SK-N-SH treated with all-trans-retinoic acid at 6 μM for 48 hours (cell line): ENCODE measurements around the gene OCLN.

ENCODE experiments used
- ATAC-seq: fragments of 200-7000 bp; cut with Tn5 transposase; 3 replicates; pipeline ENCODE4 v1.9.1; 2020; ENCODE audit warnings: mild to moderate bottlenecking, moderate library complexity
- ARNTL ChIP-seq: fragments of 450-650 bp; formaldehyde crosslinking; IDR thresholded peaks from 2 replicates; pipeline ENCODE4 v1.5.0; 2020; ENCODE audit warnings: low read depth, mild to moderate bottlenecking, moderate library complexity, borderline replicate concordance
- BACH2 ChIP-seq: fragments of 250-450 bp; sonication (Bioruptor Pico); IDR thresholded peaks from 2 replicates; pipeline ENCODE4 v1.9.0; 2021; ENCODE audit warnings: mild to moderate bottlenecking, borderline replicate concordance
- ESRRG ChIP-seq: fragments of 250-450 bp; sonication (Bioruptor Pico); IDR thresholded peaks from 2 replicates; pipeline ENCODE4 v1.6.1; 2021; ENCODE audit warnings: mild to moderate bottlenecking
- GLIS3 ChIP-seq: fragments of 250-450 bp; sonication (Bioruptor Pico); IDR thresholded peaks from 2 replicates; pipeline ENCODE4 v1.5.0; 2020; ENCODE audit warnings: mild to moderate bottlenecking, moderate library complexity
- ISL1 ChIP-seq: fragments of 250-450 bp; sonication (Bioruptor Pico); IDR thresholded peaks from 2 replicates; pipeline ENCODE4 v2.1.2; 2022; ENCODE audit warnings: mild to moderate bottlenecking, moderate library complexity
- OSR1 ChIP-seq: fragments of 250-450 bp; sonication (Bioruptor Pico); IDR thresholded peaks from 2 replicates; pipeline ENCODE4 v1.8.0; 2022; ENCODE audit warnings: moderate library complexity, mild to moderate bottlenecking, inconsistent platforms
- RARB ChIP-seq: fragments of 250-450 bp; sonication (Bioruptor Pico); IDR thresholded peaks from 2 replicates; pipeline ENCODE4 v1.8.0; 2021; ENCODE audit warnings: mild to moderate bottlenecking, moderate library complexity
- SNAI2 ChIP-seq: fragments of 250-450 bp; sonication (Bioruptor Pico); IDR thresholded peaks from 2 replicates; pipeline ENCODE4 v1.5.0; 2020; ENCODE audit warnings: mild to moderate bottlenecking, moderate library complexity
- TCF4 ChIP-seq: fragments of 250-450 bp; sonication (Bioruptor Pico); IDR thresholded peaks from 2 replicates; pipeline ENCODE4 v1.8.0; 2021; ENCODE audit warnings: mild to moderate bottlenecking, moderate library complexity, borderline replicate concordance
- TOX ChIP-seq: fragments of 250-450 bp; sonication (Bioruptor Pico); IDR thresholded peaks from 2 replicates; pipeline ENCODE4 v1.8.0; 2021; ENCODE audit warnings: mild to moderate bottlenecking, moderate library complexity, borderline replicate concordance
- ZC3H10 ChIP-seq: fragments of 250-450 bp; sonication (Bioruptor Pico); IDR thresholded peaks from 2 replicates; pipeline ENCODE4 v1.5.1; 2021; ENCODE audit warnings: mild to moderate bottlenecking, moderate library complexity
- ZFP3 ChIP-seq: fragments of 250-450 bp; sonication (Bioruptor Pico); IDR thresholded peaks from 2 replicates; pipeline ENCODE4 v1.5.0; 2020; ENCODE audit warnings: mild to moderate bottlenecking, moderate library complexity
- ZFP30 ChIP-seq: fragments of 450-650 bp; formaldehyde crosslinking; IDR thresholded peaks from 2 replicates; pipeline ENCODE4 v1.5.0; 2022; ENCODE audit warnings: mild to moderate bottlenecking, moderate library complexity
- ZNF565 ChIP-seq: fragments of 450-650 bp; formaldehyde crosslinking; conservative IDR thresholded peaks from 2 replicates; pipeline ENCODE4 v1.5.0; 2020; ENCODE audit warnings: low read depth, mild to moderate bottlenecking, moderate library complexity
- ZNF70 ChIP-seq: fragments of 450-650 bp; formaldehyde crosslinking; IDR thresholded peaks from 2 replicates; pipeline ENCODE4 v1.5.0; 2020; ENCODE audit warnings: mild to moderate bottlenecking, moderate library complexity
- ZNF8 ChIP-seq: fragments of 450-650 bp; formaldehyde crosslinking; IDR thresholded peaks from 2 replicates; pipeline ENCODE4 v1.5.0; 2020; ENCODE audit warnings: mild to moderate bottlenecking, moderate library complexity
- TF ChIP-seq, protein P1 (sequence below): fragments of 250-450 bp; sonication (Bioruptor Pico); IDR thresholded peaks from 2 replicates; pipeline ENCODE4 v1.5.1; 2020; ENCODE audit warnings: low read depth, mild to moderate bottlenecking, moderate library complexity
- TF ChIP-seq, protein P2 (sequence below): fragments of 250-450 bp; sonication (Bioruptor Pico); IDR thresholded peaks from 2 replicates; pipeline ENCODE4 v1.5.0; 2020; ENCODE audit warnings: mild to moderate bottlenecking, moderate library complexity
- TF ChIP-seq, protein P3 (sequence below): fragments of 250-450 bp; sonication (Bioruptor Pico); IDR thresholded peaks from 2 replicates; pipeline ENCODE4 v1.5.1; 2021; ENCODE audit warnings: mild to moderate bottlenecking, moderate library complexity
- TF ChIP-seq, protein P4 (sequence below): fragments of 250-450 bp; sonication (Bioruptor Pico); IDR thresholded peaks from 2 replicates; pipeline ENCODE4 v1.8.0; 2021; ENCODE audit warnings: low read depth, mild to moderate bottlenecking, moderate library complexity, borderline replicate concordance

The OCLN gene

DNA sequence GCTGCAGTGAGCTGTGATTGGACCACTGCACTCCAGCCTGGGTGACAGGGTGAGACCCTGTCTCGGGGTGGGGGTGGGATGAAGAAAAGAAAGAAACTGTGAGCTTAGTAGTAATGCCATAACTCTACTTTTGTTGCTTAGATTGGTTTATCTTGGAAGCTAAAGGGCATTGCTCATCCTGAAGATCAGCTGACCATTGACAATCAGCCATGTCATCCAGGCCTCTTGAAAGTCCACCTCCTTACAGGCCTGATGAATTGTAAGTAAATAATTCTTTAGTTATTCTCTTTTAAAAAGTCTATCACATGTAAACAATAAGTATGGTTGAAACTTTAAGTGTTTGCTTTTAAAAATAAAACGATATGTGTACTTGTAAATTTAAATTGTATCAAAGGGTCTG is 11.4 kb downstream of the OCLN start:
- TF ChIP-seq, protein P1, sequence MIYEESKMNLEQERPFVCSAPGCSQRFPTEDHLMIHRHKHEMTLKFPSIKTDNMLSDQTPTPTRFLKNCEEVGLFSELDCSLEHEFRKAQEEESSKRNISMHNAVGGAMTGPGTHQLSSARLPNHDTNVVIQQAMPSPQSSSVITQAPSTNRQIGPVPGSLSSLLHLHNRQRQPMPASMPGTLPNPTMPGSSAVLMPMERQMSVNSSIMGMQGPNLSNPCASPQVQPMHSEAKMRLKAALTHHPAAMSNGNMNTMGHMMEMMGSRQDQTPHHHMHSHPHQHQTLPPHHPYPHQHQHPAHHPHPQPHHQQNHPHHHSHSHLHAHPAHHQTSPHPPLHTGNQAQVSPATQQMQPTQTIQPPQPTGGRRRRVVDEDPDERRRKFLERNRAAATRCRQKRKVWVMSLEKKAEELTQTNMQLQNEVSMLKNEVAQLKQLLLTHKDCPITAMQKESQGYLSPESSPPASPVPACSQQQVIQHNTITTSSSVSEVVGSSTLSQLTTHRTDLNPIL (CRISPR knock-in tag) = no peak
- TF ChIP-seq, protein P2, sequence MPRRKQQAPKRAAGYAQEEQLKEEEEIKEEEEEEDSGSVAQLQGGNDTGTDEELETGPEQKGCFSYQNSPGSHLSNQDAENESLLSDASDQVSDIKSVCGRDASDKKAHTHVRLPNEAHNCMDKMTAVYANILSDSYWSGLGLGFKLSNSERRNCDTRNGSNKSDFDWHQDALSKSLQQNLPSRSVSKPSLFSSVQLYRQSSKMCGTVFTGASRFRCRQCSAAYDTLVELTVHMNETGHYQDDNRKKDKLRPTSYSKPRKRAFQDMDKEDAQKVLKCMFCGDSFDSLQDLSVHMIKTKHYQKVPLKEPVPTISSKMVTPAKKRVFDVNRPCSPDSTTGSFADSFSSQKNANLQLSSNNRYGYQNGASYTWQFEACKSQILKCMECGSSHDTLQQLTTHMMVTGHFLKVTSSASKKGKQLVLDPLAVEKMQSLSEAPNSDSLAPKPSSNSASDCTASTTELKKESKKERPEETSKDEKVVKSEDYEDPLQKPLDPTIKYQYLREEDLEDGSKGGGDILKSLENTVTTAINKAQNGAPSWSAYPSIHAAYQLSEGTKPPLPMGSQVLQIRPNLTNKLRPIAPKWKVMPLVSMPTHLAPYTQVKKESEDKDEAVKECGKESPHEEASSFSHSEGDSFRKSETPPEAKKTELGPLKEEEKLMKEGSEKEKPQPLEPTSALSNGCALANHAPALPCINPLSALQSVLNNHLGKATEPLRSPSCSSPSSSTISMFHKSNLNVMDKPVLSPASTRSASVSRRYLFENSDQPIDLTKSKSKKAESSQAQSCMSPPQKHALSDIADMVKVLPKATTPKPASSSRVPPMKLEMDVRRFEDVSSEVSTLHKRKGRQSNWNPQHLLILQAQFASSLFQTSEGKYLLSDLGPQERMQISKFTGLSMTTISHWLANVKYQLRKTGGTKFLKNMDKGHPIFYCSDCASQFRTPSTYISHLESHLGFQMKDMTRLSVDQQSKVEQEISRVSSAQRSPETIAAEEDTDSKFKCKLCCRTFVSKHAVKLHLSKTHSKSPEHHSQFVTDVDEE (CRISPR knock-in tag) = no peak
- no peak for TF ChIP-seq ZFP30
- TF ChIP-seq ZNF565 (CRISPR knock-in tag) = no peak
- no peak for TF ChIP-seq GLIS3 (CRISPR knock-in tag)
- no peak for TF ChIP-seq ARNTL (CRISPR knock-in tag)
- TF ChIP-seq OSR1 (CRISPR knock-in tag) = no peak
- TF ChIP-seq ISL1 (CRISPR knock-in tag) = no peak
- TF ChIP-seq, protein P3, sequence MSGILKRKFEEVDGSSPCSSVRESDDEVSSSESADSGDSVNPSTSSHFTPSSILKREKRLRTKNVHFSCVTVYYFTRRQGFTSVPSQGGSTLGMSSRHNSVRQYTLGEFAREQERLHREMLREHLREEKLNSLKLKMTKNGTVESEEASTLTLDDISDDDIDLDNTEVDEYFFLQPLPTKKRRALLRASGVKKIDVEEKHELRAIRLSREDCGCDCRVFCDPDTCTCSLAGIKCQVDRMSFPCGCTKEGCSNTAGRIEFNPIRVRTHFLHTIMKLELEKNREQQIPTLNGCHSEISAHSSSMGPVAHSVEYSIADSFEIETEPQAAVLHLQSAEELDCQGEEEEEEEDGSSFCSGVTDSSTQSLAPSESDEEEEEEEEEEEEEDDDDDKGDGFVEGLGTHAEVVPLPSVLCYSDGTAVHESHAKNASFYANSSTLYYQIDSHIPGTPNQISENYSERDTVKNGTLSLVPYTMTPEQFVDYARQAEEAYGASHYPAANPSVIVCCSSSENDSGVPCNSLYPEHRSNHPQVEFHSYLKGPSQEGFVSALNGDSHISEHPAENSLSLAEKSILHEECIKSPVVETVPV (CRISPR knock-in tag) = no peak
- TF ChIP-seq ZNF8 (CRISPR knock-in tag) = no peak
- no peak for ATAC-seq

DNA sequence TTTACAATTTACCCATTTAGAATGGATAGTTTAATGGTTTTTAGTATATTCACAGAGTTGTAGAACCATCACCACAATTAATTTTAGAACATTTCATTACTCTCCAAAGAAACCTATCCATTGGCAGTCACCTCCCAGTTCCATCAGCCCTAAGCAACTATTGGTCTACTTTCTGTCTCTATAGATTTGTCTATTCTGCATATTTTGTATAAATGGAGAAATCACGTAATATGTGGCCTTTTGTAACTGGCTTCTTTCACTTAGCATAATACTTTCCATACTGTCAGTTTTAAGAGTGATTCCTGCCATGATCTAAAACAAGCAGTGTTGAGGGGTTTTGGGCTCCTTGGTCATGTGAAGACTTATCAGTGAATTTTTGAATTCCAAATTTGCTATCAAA is 12.7 kb downstream of the OCLN start:
- no peak for TF ChIP-seq BACH2 (CRISPR knock-in tag)
- TF ChIP-seq, protein P4, sequence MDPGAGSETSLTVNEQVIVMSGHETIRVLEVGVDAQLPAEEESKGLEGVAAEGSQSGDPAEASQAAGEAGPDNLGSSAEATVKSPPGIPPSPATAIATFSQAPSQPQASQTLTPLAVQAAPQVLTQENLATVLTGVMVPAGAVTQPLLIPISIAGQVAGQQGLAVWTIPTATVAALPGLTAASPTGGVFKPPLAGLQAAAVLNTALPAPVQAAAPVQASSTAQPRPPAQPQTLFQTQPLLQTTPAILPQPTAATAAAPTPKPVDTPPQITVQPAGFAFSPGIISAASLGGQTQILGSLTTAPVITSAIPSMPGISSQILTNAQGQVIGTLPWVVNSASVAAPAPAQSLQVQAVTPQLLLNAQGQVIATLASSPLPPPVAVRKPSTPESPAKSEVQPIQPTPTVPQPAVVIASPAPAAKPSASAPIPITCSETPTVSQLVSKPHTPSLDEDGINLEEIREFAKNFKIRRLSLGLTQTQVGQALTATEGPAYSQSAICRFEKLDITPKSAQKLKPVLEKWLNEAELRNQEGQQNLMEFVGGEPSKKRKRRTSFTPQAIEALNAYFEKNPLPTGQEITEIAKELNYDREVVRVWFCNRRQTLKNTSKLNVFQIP (CRISPR knock-in tag) = no peak
- no peak for TF ChIP-seq SNAI2 (CRISPR knock-in tag)
- no peak for TF ChIP-seq RARB (CRISPR knock-in tag)
- no peak for TF ChIP-seq ZC3H10 (CRISPR knock-in tag)
- no peak for TF ChIP-seq ZNF70 (CRISPR knock-in tag)
- TF ChIP-seq ARNTL (CRISPR knock-in tag) = no peak
- TF ChIP-seq, protein P3 (CRISPR knock-in tag) = no peak
- no peak for TF ChIP-seq ZFP3 (CRISPR knock-in tag)
- TF ChIP-seq TCF4 (CRISPR knock-in tag) = no peak
- no peak for TF ChIP-seq TOX (CRISPR knock-in tag)
- TF ChIP-seq, protein P1 (CRISPR knock-in tag) = no peak
- no peak for TF ChIP-seq ISL1 (CRISPR knock-in tag)
- no peak for TF ChIP-seq ZNF565 (CRISPR knock-in tag)
- no peak for TF ChIP-seq ZNF8 (CRISPR knock-in tag)
- no peak for ATAC-seq

DNA sequence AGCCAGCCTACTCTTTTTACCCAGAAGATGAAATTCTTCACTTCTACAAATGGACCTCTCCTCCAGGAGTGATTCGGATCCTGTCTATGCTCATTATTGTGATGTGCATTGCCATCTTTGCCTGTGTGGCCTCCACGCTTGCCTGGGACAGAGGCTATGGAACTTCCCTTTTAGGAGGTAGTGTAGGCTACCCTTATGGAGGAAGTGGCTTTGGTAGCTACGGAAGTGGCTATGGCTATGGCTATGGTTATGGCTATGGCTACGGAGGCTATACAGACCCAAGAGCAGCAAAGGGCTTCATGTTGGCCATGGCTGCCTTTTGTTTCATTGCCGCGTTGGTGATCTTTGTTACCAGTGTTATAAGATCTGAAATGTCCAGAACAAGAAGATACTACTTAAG is 16.6 kb downstream of the OCLN start:
- TF ChIP-seq ZNF70 (CRISPR knock-in tag) (no peak), TCF4 (CRISPR knock-in tag) (no peak), ISL1 (CRISPR knock-in tag) (no peak), ESRRG (CRISPR knock-in tag) (no peak), SNAI2 (CRISPR knock-in tag) (no peak)
- ATAC-seq = no peak
